Measurements from ENCODE around the gene CPEB3. TPM values are rescaled to one million over a fixed set of nuclear protein-coding genes. Genes with fewer than 3 reads are reported as not detected.
"Not testable (repeated sequence)": the region's sequence is repeated elsewhere in the genome, so short reads cannot be mapped to it uniquely, and the experiment has no call there.

CPEB3 gene
- total RNA-seq, 1 experiment from 2014 or later: 0.20 TPM

DNA sequence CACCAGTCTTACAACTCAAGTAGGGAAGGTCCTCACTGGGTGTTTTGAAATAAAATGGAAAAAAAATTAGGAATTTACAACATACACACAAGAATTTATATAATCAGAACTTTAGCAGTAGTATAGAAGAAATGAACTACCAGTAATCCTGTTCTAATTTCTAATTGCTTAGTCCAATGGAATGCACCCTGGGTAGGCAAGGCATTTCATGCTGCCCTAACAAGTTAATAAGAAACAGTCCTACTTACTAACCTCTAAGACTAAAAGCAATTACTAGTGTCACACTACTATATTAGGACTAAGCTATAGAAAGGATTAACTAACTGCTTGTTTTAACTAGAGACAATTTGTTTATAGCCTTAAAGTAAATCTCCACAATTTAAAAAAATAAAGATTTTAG, 209.2 kb downstream of the CPEB3 start:
- DNase-seq (ENCODE audit: low read depth): no peak
- in situ Hi-C loops (cut with HindIII; ENCODE audit: low pct_unique_long_range_greater_than_20kb, low sequenced_read_pairs): no loop called here

DNA sequence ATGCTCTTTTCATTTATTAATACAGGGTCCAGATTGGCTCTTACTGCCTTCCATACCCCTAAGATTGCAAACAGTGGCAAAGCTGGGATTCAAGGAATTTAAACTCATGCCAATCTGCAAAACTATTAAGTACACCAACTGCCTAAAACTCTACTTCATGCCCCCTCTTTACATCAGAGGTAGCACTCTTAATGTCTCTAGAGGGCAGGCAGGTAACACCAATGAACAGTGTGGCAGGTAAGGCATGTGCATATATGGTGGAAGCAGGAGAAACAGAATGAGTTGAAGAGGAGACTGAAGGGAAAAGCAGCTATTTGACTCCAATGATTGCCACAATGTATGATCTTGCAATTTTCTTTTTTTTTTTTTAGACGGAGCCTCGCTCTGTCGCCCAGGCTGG, 210.6 kb downstream of the CPEB3 start:
- in situ Hi-C loops (cut with HindIII; ENCODE audit: low pct_unique_long_range_greater_than_20kb, low sequenced_read_pairs): no loop called here
- no peak for DNase-seq (ENCODE audit: low read depth)

DNA sequence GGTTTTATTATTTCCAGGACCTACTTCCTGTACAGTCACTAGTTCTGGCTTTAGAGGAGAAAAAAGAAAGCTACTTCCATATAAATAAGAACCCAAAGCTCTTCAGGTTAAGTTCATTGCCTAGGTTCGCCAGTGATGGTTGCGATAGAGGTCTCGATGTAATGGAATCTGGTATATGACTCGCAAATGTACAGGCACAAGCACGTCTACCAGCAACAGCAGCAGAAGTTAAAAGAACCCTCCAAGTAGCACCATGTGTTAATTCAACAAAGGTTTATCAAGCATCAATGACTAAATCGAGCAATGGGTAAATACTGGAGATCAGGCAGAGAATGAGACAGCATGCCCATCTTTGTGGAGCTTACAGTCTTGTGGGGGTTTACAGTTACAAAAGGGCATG, 211.9 kb downstream of the CPEB3 start:
- in situ Hi-C loops (cut with HindIII; ENCODE audit: low pct_unique_long_range_greater_than_20kb, low sequenced_read_pairs): no loop called here
- DNase-seq (ENCODE audit: low read depth): no peak

DNA sequence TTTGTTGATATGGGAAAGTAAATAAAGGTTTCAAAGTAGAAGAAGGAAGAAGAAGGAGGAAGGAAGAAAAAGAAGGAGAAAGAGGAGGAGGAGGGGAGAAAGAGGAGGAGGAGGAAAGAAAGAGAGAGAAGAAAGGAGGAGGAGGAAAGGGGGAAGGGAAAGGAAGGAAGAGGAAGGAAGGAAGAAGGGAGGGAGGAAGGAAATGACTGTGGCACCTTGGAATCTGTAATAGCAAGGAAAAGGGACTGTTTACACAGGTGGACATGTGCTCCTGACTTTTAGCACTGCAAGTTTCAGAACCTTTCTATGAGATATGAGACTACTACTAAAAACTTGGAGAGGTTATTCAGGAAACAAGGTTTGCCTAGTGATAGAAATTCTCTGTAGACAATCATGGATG, 214.2 kb downstream of the CPEB3 start:
- in situ Hi-C loops (cut with HindIII; ENCODE audit: low pct_unique_long_range_greater_than_20kb, low sequenced_read_pairs): no loop called here
- DNase-seq (ENCODE audit: low read depth): no peak

DNA sequence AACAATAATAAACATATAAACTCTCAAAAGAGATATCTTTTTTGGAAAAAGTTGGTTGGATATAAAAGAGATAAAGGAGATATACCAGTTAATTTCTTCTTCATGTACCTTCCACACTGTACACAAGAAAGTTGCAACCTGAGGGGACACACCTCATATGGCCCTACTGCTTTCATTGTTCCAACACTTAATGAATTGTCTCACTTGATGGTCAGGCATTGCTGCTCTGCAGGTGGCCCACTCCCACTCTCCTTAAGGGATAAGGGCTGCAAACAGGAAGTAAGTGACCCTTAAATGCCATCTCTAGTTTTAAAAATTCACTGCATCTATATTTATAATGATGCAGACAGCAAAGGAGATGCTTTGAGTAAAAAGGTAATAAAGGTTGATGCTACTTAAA, 215.0 kb downstream of the CPEB3 start:
- in situ Hi-C loops (cut with HindIII; ENCODE audit: low pct_unique_long_range_greater_than_20kb, low sequenced_read_pairs): no loop called here
- no peak for DNase-seq (ENCODE audit: low read depth)

DNA sequence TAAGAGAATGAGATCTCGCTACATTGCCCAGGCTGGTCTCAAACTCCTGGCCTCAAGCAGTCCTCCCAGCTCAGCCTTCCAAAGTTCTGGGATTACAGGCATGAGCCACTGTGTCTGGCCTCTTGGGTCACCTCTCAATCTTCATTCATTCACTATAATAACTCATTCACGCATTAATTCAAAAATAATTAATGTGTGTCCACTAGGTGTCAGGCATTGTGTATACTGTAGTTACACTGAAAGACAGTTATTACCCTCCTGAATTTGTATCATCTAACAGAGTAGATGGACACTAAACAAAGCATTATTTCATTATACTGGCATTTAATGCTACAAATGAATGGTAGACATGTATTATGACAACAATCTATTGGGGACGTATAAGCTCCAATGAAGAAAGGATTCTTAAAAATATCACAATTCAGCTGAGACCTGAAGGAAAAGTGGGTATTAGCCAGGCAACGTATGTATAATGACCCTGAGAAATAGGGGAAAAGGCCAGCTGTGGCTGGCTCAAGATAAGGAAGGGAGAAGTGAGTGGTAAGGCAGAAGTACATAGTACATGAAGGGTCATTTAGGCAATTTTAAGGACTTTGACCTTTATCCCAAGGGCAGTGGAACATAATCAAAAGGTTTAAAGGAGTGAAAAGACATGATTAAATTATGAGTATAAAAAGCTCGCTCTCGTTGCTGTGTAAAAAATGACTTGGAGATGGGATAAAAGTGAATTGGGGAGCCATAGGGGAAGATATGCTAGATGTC, 216.6 kb downstream of the CPEB3 start:
- DNase-seq (ENCODE audit: low read depth): peak; percentile 9
- in situ Hi-C loops (cut with HindIII; ENCODE audit: low pct_unique_long_range_greater_than_20kb, low sequenced_read_pairs): no loop called here

DNA sequence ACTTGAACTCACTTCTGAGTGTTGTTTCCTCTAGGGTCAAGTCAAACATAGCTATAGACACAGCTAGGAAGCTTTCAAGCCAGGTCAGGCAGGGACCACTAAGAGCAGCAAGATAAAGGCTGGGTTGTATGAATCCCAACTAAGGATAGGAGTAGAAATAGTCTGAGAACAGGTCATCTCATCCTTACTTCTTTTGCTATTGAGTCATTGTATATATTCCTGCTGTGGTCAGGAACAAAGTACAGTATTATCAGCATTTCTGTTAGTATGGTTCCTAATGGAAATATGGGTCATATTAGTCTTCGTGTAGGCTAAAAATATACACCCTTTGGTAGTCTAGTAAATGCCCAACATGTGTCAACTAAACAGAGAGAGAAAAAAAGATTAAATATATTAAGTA, 222.0 kb downstream of the CPEB3 start:
- in situ Hi-C loops (cut with HindIII; ENCODE audit: low pct_unique_long_range_greater_than_20kb, low sequenced_read_pairs): no loop called here
- no peak for DNase-seq (ENCODE audit: low read depth)

DNA sequence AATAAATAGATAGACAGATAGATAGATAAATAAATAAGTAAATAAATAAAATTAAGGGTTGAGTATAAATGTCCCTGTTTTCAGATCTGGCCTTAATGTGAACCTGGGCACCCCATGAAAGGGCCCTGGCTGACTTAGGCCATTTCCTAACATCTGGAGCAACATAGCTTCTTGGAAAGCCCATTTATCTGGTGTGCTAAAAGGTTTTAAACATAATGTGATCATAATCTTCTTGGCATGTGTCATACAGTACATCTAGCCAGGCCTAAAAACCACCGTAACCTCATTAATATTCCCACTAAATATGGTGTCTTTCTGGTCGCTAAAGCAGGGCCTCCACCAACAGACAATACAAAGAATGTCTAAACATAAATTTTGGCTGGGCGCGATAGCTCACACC, 224.5 kb downstream of the CPEB3 start:
- no peak for DNase-seq (ENCODE audit: low read depth)
- in situ Hi-C loops (cut with HindIII; ENCODE audit: low pct_unique_long_range_greater_than_20kb, low sequenced_read_pairs): no loop called here

DNA sequence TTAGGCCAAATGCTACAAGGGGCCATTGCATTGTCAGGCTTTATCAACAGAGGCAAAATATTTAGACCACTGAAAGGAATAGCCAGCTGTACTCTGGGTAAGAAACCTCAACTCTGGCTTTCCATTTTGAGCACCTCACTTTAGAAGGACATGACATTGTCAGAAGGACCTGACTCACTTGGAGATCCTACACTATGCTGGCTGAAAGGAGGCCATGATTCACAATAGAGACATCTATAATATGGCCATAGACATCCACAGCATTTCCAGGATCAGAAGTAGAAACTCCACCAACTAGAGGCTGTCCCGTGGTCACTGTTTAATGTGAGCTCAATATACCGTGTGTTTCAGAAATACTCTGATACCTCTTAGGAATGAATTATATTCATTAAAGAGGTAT, 226.4 kb downstream of the CPEB3 start:
- in situ Hi-C loops (cut with HindIII; ENCODE audit: low pct_unique_long_range_greater_than_20kb, low sequenced_read_pairs): no loop called here
- no peak for DNase-seq (ENCODE audit: low read depth)

DNA sequence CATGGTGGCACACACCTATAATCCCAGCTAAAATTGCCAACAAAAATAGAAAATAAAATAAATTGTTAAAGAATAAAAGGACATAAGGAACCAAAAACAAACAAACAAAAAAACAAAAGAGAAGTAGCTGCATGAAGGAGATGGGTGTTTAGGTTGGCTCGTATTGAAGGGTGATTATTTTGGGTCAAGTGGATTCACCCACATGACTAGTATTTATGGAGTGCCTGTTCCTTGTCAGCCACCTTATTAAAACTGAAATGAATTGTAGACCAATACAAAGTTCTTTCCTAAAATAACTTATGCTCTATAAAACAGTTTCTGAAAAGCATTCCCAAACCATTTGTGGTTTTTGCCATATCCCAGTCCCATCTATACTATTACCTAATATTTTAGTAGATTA, 228.6 kb downstream of the CPEB3 start:
- no peak for DNase-seq (ENCODE audit: low read depth)
- in situ Hi-C loops (cut with HindIII; ENCODE audit: low pct_unique_long_range_greater_than_20kb, low sequenced_read_pairs): no loop called here

DNA sequence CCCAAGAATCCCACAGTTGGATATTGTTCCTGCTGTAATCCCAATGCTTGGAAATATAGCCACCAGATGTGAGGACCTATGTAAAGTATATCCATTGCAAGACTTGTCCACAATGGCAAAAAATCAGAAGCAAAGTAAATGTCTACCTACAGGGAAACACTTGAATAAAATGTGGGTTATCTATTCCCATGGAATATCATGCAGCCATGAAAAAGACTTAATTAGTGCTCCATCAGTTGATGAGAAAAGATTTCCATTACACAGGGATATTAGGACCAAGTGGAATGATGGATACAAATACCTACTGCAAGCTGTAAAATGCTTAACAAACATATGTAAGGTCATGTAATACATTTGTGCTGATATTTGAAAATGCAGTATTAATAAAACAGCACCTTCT, 236.1 kb downstream of the CPEB3 start:
- no peak for DNase-seq (ENCODE audit: low read depth)
- in situ Hi-C loops (cut with HindIII; ENCODE audit: low pct_unique_long_range_greater_than_20kb, low sequenced_read_pairs): no loop called here

DNA sequence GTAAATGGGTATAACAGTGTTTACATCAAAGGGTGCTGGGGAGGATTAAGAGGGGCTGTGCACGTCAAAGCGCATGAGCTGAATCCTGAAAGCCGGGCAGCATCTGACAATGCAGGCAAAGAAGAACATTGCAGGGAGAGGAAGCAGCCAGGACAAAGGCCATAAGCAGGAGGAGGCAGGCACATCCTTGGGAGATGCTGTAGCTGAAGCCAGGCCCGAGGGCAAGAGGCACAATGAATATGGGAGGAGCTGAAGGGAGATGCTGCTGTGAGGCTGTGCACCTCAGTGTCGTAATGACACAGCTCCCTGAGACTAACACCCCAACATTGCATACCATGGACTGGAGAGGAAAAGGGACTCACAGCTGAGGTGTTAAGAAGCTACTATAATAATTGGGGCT, 238.1 kb downstream of the CPEB3 start:
- in situ Hi-C loops (cut with HindIII; ENCODE audit: low pct_unique_long_range_greater_than_20kb, low sequenced_read_pairs): no loop called here

DNA sequence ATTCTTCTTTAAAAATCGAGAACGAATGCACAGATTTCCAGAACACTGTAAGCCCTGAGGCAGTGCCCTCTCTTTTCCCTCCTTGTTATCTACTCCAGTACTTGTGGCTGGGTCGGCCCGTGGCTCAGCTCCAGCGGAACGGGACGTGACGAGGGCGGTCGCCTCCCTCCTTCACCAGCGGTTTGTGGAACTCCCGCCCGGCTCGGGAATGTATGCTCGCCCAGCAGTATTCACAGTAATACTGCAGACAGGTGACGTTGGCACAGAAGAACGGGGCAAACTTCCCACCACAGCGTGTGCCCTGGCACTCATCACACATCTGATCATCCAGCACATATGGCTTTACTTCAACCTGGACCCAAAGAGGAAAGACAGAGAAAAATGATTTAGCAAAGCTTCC, 238.8 kb downstream of the CPEB3 start:
- in situ Hi-C loops (cut with HindIII; ENCODE audit: low pct_unique_long_range_greater_than_20kb, low sequenced_read_pairs): no loop called here

More for the DNA sequence above, 238.1 kb downstream of the CPEB3 start:
- no peak for DNase-seq (ENCODE audit: low read depth)

DNA sequence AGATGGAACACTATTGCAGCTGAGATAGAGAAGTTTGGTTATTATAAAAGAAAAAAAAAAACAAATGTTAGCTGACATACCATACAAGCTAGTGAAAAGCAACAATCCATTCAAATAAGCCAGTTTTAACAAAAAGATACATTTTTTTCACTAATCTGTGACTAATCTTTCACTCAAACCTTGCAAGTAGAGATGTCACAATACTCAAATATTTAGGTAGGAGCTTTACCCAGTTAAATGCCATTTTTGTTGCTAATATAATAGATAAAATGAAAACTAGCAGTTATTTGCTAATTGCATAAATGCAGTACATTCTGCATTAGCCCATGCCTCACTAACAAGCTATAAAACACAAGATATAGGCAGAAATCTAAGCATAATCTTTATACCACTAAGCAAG, 243.7 kb downstream of the CPEB3 start:
- in situ Hi-C loops (cut with HindIII; ENCODE audit: low pct_unique_long_range_greater_than_20kb, low sequenced_read_pairs): no loop called here
- DNase-seq (ENCODE audit: low read depth): no peak

More for the DNA sequence above, 238.8 kb downstream of the CPEB3 start:
- DNase-seq (ENCODE audit: low read depth): no peak

DNA sequence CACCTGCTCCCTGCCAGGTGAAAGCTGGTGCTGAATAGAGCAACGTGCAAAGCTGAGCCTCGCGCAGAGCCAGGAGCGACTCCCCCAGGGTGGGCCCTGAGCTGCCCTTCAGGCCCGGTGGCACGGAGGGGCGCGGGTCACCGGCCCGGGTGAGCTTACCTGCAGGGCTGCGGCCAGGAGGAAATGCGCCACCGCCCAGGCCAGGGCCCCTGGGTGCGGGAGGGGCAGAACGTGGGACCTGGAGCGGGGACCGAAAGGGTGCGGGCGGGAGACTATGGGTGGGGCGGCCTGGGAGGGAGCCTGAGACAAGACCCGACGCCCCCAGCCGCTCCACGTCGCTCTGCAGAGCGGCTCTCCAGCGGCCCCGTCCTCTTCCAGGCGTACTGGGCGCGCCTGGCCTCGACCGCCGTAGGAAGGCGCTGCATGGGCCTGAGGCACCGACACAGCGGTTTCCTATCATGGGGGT, 245.2 kb downstream of the CPEB3 start:
- in situ Hi-C loops (cut with HindIII; ENCODE audit: low pct_unique_long_range_greater_than_20kb, low sequenced_read_pairs): no loop called here
- DNase-seq (ENCODE audit: low read depth): no peak

DNA sequence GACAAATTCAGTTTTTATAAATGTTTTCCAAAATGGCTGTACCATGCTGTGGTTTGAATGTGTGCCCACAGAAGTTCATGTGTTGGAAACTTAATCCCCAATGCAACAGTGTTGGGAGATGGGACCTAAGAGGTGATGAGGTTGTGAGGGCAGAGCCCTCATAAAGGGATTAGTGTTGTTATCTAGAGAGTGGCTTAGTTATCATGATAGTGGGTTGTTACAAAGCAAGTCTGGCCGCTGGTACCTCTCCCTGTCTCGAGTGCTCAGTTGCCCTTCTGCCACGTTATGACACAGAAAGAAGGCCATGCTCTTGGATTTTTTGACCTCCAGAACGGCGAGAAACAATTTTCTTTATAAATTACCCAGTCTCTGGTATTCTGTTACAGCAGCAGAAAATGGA, 248.3 kb downstream of the CPEB3 start:
- in situ Hi-C loops (cut with HindIII; ENCODE audit: low pct_unique_long_range_greater_than_20kb, low sequenced_read_pairs): no loop called here
- no peak for DNase-seq (ENCODE audit: low read depth)

DNA sequence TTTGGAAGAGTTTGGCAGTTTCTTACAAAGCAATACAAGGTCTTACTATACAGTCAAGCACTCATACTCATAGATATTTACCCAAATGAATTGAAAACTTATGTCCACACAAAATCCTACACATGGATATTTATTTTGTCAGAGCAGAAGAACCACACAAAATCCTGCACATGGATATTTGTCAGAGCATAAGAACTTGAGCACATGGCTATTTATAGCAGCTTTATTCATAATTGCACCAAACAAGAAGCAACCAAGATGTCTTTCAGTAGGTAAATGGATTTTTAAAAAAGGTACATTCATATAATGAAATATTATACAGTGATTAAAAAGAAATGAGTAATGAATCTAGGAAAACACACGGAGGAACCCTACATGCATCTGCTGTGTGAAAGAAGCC, 251.9 kb downstream of the CPEB3 start:
- DNase-seq (ENCODE audit: low read depth): no peak
- in situ Hi-C loops (cut with HindIII; ENCODE audit: low pct_unique_long_range_greater_than_20kb, low sequenced_read_pairs): no loop called here

DNA sequence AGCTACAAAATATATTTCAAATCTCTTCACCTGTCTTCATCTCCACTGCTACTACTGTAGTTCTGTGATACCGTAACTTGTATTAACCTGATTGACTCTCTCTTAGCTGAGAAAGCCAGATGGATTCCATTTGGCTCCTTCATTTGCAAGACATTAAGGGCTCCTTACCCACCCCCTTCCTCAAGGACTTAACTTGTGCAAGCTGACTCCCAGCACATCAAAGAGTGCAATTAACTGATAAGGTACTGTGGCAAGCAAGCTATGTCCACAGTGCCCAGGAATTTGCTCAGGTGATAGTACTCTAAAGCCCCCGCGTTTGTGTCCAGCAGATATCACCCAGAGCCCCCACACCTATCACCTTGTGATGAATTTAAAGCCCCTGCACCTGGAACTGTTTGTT, 257.8 kb downstream of the CPEB3 start:
- DNase-seq (ENCODE audit: low read depth): not testable (repeated sequence)

DNA sequence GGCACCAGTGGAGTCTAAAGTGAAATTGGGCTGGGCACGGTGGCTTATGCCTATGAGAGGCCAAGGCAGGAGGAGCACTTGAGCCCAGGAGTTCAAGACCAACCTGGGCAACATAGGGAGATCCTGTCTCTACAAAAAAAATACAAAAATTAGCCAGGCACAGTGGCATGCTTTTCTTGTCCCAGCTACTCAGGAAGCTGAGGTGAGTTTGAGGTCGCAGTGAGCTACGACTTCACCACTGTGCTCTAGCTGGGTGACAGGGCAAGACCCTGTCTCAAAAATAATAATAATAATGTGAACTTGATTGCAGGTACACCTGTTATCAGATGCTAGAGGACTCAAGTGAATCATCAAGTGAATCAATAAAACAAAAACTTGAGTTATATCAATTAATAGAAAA, 259.3 kb downstream of the CPEB3 start:
- in situ Hi-C loops (cut with HindIII; ENCODE audit: low pct_unique_long_range_greater_than_20kb, low sequenced_read_pairs): no loop called here
- no peak for DNase-seq (ENCODE audit: low read depth)

More for the DNA sequence above, 257.8 kb downstream of the CPEB3 start:
- in situ Hi-C loops (cut with HindIII; ENCODE audit: low pct_unique_long_range_greater_than_20kb, low sequenced_read_pairs): not testable (repeated sequence)

DNA sequence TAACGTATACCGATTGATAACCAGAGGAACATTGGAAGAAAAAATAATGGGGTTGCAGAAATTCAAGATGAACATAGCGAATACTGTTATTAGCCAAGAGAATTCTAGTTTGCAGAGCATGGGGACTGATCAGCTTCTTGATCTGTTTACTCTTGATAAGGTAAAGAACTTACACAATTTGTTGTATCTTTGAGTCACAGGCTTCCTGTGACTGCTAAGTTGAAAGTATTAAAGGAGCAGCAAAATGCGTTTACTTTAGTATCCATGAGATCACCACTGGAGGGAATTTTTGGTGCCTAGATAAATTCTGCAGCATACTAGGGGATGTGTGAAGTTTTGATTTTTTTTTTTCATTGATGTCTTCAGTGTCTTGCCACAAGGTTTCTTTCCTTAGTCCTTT, 263.7 kb downstream of the CPEB3 start:
- in situ Hi-C loops (cut with HindIII; ENCODE audit: low pct_unique_long_range_greater_than_20kb, low sequenced_read_pairs): no loop called here
- no peak for DNase-seq (ENCODE audit: low read depth)

Data from Caki2 (cell line).